Thyroid gland (tissue), 4 donors: ENCODE measurements around the gene ZNF398.

Source experiments
- POLR2A ChIP-seq, 2 donors: fragments of 450-650 bp; IDR thresholded peaks; one replicate each; pipeline ENCODE4 v1.6.1; 2017; ENCODE audit warnings: antibody characterized with exemption in 2 of 2, mild to moderate bottlenecking in 2 of 2, moderate library complexity in 1 of 2
- TF ChIP-seq, protein P1 (sequence below), 6 experiments: fragments of 200-600 bp in 3 of 6; fragments of 450-650 bp in 3 of 6; sonication (generic) in 3 of 6; IDR thresholded peaks; one replicate each; pipeline ENCODE4 v1.5.1; 2016 to 2019; ENCODE audit warnings: antibody characterized with exemption in 6 of 6, mild to moderate bottlenecking in 2 of 6, inconsistent platforms in 1 of 6, moderate library complexity in 1 of 6

DNA sequence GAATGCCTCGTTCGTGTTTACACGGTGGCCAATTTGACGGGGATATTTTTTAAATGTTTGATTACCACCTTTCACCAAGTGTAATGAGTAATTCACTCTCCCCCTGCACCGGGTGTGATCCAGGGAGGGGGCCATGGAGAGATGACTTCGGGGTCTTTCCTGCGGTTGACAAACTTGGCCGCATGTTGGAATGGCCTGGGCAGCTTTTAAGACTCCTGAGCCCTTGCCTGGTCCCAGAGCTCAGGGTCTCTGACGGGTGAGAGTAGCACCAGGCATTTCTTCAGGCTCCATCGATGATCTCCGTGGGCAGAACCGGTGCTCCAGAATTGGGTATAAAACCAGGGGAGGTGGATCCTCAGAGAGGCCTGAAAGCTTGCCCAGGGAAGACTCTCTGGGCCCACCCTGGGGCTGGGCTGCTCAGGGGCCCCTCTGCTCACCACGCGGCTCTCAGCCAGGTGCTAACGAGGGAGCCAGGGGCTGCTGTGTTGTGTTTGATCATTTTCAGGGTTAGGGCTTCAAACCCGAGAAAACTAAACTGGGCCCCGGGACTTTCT lies 49.0 kb downstream of the ZNF398 start:
- TF ChIP-seq, protein P1, sequence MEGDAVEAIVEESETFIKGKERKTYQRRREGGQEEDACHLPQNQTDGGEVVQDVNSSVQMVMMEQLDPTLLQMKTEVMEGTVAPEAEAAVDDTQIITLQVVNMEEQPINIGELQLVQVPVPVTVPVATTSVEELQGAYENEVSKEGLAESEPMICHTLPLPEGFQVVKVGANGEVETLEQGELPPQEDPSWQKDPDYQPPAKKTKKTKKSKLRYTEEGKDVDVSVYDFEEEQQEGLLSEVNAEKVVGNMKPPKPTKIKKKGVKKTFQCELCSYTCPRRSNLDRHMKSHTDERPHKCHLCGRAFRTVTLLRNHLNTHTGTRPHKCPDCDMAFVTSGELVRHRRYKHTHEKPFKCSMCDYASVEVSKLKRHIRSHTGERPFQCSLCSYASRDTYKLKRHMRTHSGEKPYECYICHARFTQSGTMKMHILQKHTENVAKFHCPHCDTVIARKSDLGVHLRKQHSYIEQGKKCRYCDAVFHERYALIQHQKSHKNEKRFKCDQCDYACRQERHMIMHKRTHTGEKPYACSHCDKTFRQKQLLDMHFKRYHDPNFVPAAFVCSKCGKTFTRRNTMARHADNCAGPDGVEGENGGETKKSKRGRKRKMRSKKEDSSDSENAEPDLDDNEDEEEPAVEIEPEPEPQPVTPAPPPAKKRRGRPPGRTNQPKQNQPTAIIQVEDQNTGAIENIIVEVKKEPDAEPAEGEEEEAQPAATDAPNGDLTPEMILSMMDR (IDR thresholded peaks at IDR 0.05), result no peak
- TF ChIP-seq POLR2A (IDR thresholded peaks at IDR 0.05), result no peak
